NCI-H2227 treated with DMSO at 0.1 percent for 48 hours (cell line): ENCODE data around the gene CCNY.

Experiments used
- DNase-seq: peaks from one replicate; lab custom pipeline; 2025; lab: John Stamatoyannopoulos, UW

The CCNY gene

DNA sequence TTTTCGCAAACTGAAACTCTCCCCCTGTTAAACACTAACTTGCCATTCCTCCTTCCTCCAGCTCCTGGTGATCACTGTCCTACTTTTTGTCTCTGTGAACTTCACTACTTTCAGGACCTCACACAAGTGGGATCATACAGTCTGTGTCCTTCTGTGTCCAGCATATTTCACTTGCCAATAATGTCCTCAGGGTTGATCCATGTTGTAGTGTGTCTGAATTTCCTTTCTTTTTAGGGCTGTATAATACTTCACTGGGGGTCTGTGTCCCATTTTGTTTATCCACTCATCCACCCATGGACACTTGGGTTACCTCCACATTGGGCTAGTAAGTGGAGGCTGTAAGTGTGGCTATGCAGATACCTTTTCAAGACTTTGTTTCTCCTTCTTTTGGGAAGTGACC, 226.1 kb downstream of the CCNY start:
- DNase-seq = no peak

DNA sequence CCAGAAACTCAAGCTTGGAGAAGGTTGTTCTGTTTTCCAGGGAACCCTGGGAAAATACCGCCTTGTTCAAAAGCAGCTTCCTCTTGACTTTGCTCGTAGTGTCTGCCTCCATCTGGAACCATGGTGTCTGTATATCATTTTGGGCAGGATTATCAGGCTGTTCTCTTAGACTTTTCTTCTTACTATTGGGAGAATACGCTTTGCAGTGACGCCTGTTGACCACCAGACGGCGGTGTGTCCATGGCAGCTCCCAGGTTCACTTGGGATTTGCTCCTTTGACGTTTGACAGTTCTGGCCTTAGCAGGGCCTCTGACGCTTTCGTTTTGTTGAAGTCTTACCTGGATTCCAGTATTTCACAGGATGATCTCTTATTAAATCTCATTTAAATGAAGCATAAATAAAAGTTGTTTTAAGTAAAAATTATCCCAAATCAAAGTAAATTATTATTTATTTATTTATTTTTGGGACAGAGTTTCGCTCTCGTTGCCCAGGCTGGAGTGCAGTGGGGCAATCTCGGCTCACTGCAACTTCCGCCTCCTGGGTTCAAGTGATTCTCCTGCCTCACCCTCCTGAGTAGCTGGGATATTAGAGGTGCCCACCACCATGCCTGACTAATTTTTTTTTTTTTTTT, 227.1 kb downstream of the CCNY start:
- DNase-seq = peak; percentile 38

DNA sequence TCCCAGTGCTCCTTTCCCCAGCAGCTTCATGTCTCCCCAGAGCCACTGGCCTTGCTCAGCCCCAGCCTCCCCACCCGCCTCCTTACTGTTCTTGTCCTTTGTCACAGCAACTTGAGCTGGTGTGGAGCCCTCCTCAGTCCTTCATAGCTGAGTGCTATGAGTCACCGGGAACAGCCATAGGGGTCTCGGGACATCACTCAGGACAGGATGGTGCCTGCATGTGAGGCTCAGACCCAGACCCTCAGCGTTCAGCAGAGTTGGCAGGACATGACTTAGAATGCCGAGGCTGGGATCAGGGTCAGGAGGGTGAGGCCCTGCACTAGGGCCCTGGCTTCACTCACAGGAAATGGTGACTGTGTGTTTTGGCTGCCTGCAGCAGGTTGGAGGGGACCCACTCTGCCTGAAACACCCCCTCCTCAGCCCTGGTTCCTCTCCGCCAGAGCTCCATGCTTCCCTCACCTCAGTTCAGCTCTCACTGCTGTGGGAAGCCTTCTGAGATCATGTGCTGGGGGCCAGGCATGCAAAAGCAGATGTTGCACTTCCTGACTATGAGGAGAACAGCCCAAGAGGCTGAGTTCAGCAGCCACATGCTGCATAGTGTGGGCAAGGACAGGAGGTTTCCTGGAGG, 228.1 kb downstream of the CCNY start:
- DNase-seq = no peak

DNA sequence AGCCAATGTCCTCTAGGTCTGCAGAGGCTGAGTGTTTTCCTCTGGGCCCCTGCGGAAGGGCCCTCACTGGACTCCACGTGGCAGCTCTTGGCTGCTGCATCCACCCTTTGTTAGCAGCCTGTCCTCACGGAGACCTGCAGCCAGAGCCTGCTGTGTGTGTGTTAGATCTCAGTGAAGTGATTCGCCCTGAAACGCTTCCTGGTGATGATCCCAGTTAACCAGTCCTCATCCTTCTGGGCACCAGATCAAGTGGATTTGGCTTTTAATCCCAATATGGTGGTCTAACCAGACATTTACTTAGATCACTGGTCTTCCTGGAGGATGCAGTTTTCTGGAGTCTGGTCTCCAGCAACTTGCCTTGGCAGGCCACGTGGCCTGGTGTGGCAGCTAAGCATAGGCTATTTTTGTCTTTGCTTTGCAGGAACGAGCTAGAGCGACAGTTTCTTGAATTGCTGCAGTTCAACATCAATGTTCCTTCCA, 229.3 kb downstream of the CCNY start:
- DNase-seq = no peak

DNA sequence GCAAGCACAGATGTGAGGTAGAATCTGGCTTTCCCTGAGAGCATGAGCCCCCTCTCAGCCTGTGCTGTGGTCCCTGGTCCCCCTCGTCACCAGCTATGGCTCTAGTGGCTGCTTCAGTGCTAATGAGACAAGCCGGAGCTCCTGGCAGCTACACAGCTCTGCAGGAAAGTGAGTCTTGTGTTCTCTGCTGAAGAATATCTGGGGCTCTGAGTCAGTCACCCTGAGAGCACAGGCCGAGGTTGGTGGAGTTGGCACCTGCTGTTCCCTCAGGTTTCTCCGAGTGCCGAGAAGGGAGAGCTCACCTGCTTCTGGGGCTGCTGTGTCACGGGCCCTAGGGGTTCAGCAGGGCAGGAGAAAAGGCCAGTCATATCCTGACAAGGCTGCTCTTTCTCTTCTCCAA, 231.6 kb downstream of the CCNY start:
- no peak for DNase-seq

DNA sequence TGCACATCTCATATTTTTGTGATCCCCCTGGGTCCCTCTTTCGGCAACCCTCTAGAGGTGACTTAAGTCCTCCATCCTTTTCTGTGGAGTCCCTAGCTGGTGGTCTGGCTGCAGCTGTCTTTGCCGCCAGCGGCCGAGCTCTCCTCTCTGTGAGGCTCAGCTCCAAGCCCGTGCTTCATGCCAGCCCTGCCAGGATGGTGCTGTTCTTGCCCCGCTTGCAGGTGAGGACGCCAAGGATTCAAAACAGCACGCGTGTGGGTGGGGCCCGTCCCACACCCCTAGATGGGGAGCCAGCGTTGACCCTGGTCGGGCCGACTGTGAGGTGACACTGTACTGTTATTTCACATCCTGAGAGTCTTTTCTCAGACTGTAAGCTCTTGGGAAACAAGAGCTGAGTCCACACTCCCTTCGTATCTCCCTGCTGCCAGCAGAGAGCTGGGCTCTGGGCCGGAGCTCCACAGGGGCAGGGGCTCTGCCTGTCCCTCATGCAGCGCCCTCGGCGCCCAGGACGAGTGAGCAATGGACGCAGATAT, 232.2 kb downstream of the CCNY start:
- DNase-seq = no peak

DNA sequence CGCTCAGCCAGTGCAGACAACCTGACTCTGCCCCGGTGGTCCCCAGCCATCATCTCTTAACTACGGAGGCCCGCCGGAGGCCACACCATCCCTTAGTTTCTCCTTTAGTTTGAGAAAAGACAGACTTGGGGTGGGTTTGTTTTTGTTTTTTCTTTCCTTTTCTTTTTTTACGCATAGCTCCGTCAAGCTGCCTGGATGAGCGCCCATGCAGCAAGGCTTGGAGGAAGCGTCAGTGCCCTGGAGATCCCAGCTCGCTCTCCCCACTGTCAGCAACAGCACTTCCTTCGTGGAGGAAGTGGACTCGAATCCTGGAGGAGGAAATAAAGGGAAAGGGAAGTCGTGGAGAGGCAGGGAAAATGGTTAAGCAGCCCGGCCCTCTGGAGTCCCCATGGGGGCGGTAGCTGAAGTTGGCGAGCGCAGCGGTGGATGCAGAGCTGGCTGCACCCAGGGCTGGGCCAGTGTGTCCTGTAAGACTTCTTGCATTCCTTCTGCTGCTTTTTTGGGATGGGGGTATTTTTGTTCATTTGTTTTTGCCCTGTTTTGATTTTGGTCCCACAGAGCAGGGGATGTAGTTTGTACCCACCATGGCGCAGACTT, 232.9 kb downstream of the CCNY start:
- no peak for DNase-seq

DNA sequence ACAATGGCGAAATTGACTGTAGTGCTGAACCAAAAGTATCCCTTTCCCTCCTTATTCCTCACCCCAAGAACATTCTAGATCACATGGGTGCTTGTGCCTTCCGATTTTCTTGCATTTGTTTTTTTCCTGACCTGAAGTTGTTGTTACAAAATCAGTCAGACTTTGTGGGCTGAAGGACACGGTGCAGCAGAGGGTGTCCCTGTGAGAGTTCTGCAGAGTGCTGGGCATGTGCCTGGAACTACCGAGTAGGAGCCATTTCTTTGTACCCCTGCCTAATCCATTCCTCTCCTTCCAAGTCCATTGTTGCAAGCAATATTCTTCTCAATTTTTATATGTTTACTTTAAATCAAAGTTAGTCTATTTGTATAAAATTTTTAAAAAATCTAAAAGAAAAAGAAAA, 233.5 kb downstream of the CCNY start:
- no peak for DNase-seq

DNA sequence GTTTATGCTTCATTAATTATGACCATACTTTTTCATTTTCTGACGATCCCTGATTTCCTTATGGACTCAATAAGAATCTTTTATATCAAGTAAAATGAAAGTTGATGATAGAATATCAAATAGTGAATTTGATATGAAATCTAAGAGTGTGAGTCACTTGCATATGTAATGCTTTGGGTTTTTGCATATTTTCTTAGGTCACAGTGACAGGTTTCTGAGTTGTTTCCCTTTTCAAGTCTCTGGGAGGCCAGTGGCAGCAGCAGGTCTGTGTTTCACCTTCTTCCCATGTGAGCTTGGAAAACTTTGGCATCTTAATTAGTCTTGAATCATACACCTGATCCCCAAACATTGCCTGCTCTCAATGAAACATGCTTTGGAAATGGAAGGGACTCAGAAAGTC, 234.1 kb downstream of the CCNY start:
- no peak for DNase-seq

DNA sequence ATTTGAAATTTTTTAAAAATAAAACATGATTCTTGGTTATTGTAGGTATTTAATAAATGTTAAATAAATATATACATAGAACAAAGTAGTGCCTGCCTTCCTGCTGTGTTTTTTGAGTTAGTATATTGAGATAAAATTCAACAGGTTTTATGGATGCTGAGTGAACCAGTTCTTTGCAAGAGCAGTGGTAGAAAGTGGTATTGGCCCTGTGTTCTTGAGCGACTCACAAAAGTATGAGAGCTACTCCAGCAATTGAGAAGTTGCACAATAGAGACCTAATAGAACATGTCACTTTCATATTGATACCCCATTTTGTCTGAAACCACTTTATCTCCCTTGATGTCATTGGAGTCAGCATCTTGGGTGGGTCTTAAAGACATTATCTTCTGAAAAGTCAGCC, 236.3 kb downstream of the CCNY start:
- DNase-seq = no peak

DNA sequence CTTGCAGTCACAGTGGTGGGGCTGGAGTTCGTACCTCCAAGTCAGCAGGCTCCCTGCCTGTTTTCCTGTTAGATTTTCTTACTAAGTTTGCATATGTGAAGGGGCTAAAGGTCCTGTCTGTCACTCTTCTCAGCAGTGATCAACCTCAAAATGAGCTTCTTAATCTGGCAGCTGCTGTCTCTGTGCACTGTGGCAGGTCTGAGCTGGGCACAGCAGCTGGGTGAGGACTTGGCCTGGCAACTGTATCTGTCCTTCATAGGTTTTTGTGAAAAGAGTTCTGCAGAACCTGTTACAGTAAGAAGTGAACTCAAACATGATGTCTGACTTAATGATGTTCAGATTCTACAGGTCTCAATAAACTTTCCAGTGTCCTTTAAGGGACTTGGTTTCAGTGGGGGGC, 237.5 kb downstream of the CCNY start:
- DNase-seq = no peak

DNA sequence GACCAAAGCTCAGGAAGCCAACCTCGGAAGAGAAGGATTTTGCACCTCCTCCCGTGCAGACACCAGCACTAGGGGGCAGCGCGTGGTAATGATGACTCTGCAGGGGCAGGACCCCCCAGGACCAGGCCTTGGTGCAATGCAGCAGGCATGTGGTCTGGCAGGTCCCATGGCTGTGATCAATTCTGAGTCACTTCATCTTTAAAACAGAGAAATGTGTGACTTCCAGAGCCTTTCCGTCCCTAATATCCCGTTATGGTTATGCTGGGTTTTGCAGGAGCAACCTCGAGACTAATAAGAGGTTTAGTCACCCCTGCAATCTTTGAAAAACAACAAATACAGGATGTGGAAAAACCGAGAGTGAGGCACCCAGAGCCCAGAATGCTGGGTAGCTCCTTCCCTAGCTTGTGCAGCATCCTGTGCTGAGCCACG, 238.6 kb downstream of the CCNY start:
- DNase-seq = no peak

DNA sequence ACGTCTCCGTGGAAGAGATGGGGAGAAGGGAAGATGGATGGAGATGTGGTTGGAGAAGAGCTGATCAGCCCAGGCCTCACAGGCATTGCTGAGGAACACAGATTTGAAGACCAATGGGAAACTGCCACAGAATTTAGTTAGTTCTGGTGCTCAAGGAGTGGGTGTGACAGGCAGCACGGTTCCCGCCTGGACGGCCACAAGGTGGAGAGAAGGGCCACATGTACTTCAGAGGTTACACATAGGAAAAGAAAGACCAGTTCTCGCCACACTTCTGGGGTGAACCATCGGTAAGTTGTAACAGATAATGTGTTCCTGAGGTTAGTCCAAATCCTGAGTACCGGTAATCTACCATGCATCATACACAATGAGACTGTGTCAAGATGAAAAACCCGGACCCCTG, 239.3 kb downstream of the CCNY start:
- DNase-seq = no peak

DNA sequence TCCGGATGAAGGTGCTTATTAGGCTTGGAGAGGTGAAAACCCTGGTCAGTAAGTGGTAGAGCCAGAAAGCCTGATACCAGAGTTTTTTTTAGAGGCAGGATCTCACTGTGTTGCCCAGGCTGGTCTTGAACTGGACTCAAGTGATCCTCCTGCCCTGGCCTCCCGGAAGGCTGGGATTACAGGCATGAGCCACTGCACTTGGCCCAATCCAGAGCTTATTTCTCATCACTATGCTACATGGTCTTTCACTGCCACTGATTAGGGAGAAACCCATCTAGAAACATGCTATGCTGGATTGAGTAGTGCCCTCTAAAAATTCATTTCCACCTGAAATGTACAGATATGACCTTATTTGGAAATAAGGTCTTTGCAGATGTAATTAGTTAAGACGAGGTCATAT, 240.4 kb downstream of the CCNY start:
- DNase-seq = no peak

DNA sequence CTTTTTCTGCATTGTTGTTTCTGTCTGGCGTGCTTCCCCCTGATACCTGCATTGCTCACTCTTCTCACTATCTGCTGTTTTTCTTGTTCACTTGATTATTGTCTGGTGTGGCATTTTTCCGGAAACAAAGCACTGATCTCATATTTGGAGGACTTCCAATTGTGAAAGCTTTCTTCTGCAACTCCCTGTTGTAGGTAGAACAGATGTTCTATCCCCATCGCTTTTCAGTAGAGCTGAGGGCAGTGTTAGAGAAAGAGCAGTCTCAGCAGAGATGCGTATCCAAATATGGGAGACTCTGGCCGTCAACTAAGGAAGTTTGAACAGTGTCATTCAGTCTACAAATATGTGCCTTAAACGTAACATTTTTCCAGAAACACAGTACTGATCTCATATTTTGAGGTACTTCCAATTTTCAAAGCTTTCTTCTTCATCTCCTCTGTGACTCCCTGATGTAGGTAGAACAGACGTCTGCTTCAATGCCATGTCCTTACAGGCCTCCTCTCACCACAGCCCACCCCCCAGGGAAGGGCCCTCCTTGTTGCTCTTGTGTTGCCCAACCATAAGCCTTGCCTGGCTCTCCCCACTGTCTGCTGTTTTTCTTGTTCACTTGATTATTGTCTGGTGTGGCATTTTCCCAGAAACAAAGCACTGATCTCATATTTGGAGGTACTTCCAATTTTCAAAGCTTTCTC, 241.8 kb downstream of the CCNY start:
- no peak for DNase-seq

DNA sequence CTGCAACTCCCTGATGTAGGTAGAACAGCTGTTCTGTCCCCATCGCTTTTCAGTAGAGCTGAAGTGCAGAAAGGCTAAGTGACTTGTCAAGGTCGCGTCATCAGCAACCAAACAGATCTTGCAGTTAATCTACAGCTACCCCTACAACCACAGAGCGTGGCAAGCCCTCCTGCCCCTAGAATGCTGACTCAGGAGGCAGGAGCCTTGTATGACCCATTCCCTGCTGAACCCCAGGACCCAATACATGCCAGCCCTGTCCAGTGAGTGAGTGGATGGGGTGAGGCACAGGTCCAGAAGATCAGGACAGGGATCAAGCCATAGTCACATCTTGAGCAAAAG, 242.3 kb downstream of the CCNY start:
- no peak for DNase-seq

DNA sequence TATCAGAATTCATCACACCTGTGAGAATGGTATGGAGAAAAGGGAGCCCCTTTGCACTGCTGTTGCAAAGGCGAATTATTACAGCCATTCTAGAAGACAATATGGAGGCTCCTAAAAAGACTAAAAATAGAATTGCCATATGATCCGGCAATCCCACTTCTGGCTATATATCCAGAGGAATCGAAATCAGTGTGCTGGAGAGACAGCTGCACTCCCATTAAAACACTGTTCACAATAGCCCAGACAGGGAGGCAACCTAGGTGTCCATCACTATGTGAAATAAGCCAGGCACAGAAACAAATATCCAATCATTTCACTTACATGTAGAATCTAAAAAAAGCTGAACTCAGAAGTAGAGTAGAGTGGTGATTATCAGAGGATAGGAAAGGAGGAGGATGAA, 242.8 kb downstream of the CCNY start:
- DNase-seq = no peak

DNA sequence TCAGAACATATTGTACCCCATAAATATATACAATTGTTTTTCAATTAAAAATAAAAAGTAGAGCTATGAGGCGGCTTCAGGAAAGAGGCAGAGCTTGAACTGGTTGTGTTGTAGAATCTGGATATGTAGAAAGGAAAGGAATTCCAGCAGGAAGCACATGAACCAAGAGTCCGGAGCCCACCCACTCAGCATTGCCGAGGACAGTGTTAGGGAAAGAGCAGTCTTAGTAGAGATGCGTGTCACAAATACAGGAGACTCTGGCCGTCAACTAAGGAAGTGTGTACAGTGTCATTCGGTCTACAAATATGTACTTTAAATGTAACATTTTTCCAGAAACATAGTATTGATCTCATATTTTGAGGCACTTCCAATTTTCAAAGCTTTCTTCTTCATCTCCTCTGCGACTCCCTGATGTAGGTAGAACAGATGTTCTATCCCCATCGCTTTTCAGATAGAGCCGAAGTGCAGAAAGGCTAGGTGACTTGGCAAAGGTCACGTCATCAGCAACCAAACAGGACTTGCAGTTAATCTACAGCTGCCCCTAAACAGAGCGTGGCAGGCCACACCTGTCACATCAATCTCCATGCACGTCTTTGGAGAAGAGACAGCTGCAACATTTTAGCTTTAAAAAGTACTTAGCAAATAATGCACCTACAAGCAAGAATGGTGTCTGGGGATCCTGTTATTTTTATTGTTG, 243.6 kb downstream of the CCNY start:
- DNase-seq = no peak

DNA sequence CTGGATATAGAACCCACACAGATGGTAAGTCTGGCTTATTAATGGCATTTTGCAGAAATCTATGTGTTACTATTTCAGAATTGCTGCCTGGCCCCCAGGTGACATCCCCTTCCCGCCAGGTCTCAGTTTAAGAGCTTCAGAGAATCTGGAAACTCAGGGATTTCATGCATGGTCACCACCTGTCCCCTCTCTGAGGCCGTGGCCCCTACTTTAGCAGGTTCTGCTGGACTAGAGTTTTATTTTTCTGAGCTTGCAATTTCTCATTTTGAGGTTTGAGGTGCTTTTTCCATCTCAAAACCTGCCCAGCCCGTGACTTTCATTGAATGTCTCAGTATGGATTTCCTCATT, 244.1 kb downstream of the CCNY start:
- DNase-seq = no peak

DNA sequence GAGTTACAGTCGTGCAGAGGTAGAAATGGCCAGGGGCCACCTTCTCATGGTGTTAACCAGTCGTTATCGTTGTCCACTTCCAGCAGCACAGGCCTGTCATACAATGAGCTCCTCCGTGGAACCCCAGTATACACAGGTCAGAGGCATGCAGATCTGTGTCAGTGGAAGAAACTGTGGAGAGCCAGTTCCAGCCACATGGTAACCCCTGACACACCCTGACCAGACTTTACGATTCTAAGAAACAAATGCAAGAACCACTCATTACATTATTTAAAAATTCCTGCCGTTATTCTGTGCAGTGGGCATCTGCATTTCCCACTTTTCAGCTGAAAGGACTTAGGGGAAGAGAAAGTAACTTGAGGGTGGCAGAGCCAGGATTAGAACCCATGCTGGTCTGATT, 245.3 kb downstream of the CCNY start:
- no peak for DNase-seq

DNA sequence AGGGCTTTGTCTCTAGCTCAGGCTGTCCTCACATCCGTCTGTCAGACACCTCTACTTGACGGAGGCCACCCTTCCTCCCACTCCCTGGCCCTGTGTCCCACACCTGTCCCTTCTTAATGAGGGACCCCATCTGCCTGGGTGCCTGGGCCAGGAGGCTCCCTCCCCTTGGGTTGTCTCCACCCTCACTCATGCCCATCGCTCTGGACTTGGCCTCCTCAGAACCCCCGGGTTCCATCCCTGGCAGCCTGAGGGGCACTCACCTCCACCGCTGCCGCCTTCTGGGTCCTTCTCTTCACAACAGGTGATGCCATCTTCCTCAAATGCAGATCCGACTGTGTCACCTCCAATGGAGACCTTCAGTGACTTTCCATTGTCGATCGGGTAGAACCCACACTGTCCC, 248.6 kb downstream of the CCNY start:
- DNase-seq = no peak

DNA sequence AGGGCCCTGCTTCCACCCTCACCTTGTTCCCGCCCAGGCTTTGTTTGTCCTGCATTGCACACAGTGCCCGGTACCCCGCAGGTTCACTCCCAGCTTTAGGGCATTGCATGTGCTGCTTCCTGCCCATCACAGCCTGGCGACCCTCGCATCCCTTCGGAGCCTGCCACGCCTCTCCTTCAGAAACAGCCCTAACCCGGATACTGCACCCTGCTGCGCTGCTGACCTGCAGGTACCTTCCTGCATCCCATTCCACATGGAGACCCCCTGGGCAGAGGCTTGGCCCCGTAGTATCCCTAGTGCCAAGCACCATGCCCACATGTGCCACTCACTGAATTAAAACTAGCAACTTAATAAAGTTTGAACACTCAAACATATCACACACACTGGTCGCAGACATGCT, 249.0 kb downstream of the CCNY start:
- DNase-seq = no peak
